CD4-positive, alpha-beta T cell (primary cell): ENCODE measurements around the gene ALS2CL. TPM values are rescaled to one million over a fixed set of nuclear protein-coding genes. Genes with fewer than 3 reads are reported as not detected.

Experiments used
- ATAC-seq: fragments of 200-7000 bp; cut with Tn5 transposase; one replicate; pipeline ENCODE4 v1.10.0; 2022; ENCODE audit warnings: mild to moderate bottlenecking; ENCODE audit not compliant: poor library complexity
- CTCF ChIA-PET: fragments of 350-600 bp; sonication (Branson Sonifier 250); formaldehyde crosslinking; loops from one replicate; lab custom pipeline; 2021; ENCODE audit warnings: antibody characterized with exemption, inconsistent platforms; lab: Charles Lee
- POLR2A ChIA-PET: fragments of 350-600 bp; sonication (Branson Sonifier 250); formaldehyde crosslinking; loops from one replicate; lab custom pipeline; 2021; ENCODE audit warnings: antibody characterized with exemption, inconsistent platforms; lab: Charles Lee
- DNase-seq, 14 experiments: peaks; one replicate each; pipeline ENCODE4 v3.0.0-alpha.2; 2013 to 2020; ENCODE audit warnings: mixed read lengths in 2 of 14
- H3K27ac ChIP-seq, 2 donors: one replicate each; pipeline versions ENCODE4 v1.5.1 to v1.7.0; 2013; ENCODE audit warnings: low read length in 2 of 2, low read depth in 1 of 2, mild to moderate bottlenecking in 1 of 2
- H3K27me3 ChIP-seq, 2 experiments: 1 replicate in 1 of 2; 2 replicates in 1 of 2; pipeline versions ENCODE4 v1.6.1 to v1.7.0; 2013; ENCODE audit warnings: low read length in 2 of 2, control low read depth in 1 of 2, mild to moderate bottlenecking in 1 of 2, moderate library complexity in 1 of 2; ENCODE audit not compliant: insufficient read depth in 2 of 2, control insufficient read depth in 1 of 2
- H3K36me3 ChIP-seq: one replicate; pipeline ENCODE4 v1.6.1; 2013; ENCODE audit warnings: low read length, control low read depth; ENCODE audit not compliant: insufficient read depth
- H3K4me1 ChIP-seq: one replicate; pipeline ENCODE4 v1.6.1; 2013; ENCODE audit warnings: low read length, control low read depth; ENCODE audit not compliant: insufficient read depth
- H3K4me3 ChIP-seq: one replicate; pipeline ENCODE4 v1.5.1; 2013; ENCODE audit warnings: mild to moderate bottlenecking, low read length, moderate library complexity
- H3K9me3 ChIP-seq, 2 experiments: 1 replicate in 1 of 2; 2 replicates in 1 of 2; pipeline versions ENCODE4 v1.6.1 to v1.7.0; 2013; ENCODE audit warnings: low read length in 2 of 2, mild to moderate bottlenecking in 2 of 2, control low read depth in 1 of 2, moderate library complexity in 1 of 2; ENCODE audit not compliant: control insufficient read depth in 1 of 2, insufficient read depth in 1 of 2
- H3K27ac Mint-ChIP-seq: one replicate; pipeline ENCODE4 v1.8.0; 2020; ENCODE audit warnings: mixed read lengths
- H3K27me3 Mint-ChIP-seq: one replicate; pipeline ENCODE4 v1.8.0; 2021; ENCODE audit warnings: mixed read lengths
- H3K36me3 Mint-ChIP-seq: one replicate; pipeline ENCODE4 v1.8.0; 2021; ENCODE audit warnings: low read depth, mixed read lengths
- H3K4me1 Mint-ChIP-seq: one replicate; pipeline ENCODE4 v1.8.0; 2021; ENCODE audit warnings: low read depth, mixed read lengths
- H3K4me3 Mint-ChIP-seq: one replicate; pipeline ENCODE4 v1.8.0; 2020; ENCODE audit warnings: mild to moderate bottlenecking, mixed read lengths
- H3K9me3 Mint-ChIP-seq: one replicate; pipeline ENCODE4 v1.8.0; 2020; ENCODE audit warnings: mixed read lengths
- CTCF ChIP-seq: fragments of 200-600 bp; IDR thresholded peaks from one replicate; pipeline ENCODE4 v1.8.0; 2022; ENCODE audit warnings: antibody characterized with exemption, mild to moderate bottlenecking
- intact Hi-C, 2 experiments: fragments of 100-400 bp; cut with DNase I in 1 of 2; cut with micrococcal nuclease in 1 of 2; formaldehyde crosslinking; loops; one replicate each; pipeline versions ENCODE4 v1.15.1 to v1.9.0; 2023 to 2025; cut with DNase I, micrococcal nuclease
- total RNA-seq, 174 experiments: library from RNA in 2 of 174; stranded (reverse) in 2 of 174; gene quantifications; one replicate each; pipeline ENCODE4 v1.2.3 and lab custom pipeline; 2021 to 2026

The ALS2CL gene
- total RNA-seq, 2 experiments from 2014 or later = 45.8 to 47.6 TPM

- Mint-ChIP-seq H3K27ac (no peak overlapping the region), H3K9me3 (no peaks in the 10 kb centered on the region), H3K4me1 (no peaks in the 10 kb centered on the region), H3K27me3 (no peaks in the 10 kb centered on the region), H3K4me3 (no peak overlapping the region), H3K36me3 (peaks cover 19% of the 10 kb centered on the region)
- intact Hi-C loops = no loop called here
- ChIA-PET CTCF (no interaction called here), POLR2A (no interaction called here)
- Histone ChIP-seq H3K9me3 (no peaks in the 10 kb centered on the region), H3K4me3 (no peak overlapping the region), H3K27me3 (no peaks in the 10 kb centered on the region), H3K36me3 (peaks cover 4% of the 10 kb centered on the region), H3K4me1 (no peaks in the 10 kb centered on the region), H3K27ac (no peak overlapping the region)
- no peak for TF ChIP-seq CTCF
- DNase-seq (peak in 1 of 14 experiments; percentile 19), ATAC-seq (no peak)
Observed at GRCh38 chr3:46668591-46668990, 24.9 kb downstream of the ALS2CL start.

- Histone ChIP-seq H3K4me3 (no peak overlapping the region), H3K36me3 (peaks cover under 1% of the 10 kb centered on the region), H3K9me3 (no peaks in the 10 kb centered on the region), H3K27ac (no peak overlapping the region), H3K27me3 (no peaks in the 10 kb centered on the region), H3K4me1 (no peaks in the 10 kb centered on the region)
- peak in 2 of 14 experiments; percentile 5 to 14 for DNase-seq
- CTCF ChIA-PET = no interaction called here
- POLR2A ChIA-PET = no interaction called here
- H3K27me3 Mint-ChIP-seq = no peaks in the 10 kb centered on the region
- no peak for ATAC-seq
- no peak for TF ChIP-seq CTCF
- H3K9me3 Mint-ChIP-seq = no peaks in the 10 kb centered on the region
- H3K27ac Mint-ChIP-seq = no peak overlapping the region
- intact Hi-C loops = no loop called here
- peaks cover 14% of the 10 kb centered on the region for H3K36me3 Mint-ChIP-seq
- no peak overlapping the region for H3K4me3 Mint-ChIP-seq
- H3K4me1 Mint-ChIP-seq = no peaks in the 10 kb centered on the region
Observed at GRCh38 chr3:46668116-46668515, 25.4 kb downstream of the ALS2CL start.

- Histone ChIP-seq H3K27me3 (no peaks in the 10 kb centered on the region), H3K4me3 (no peak overlapping the region), H3K27ac (no peak overlapping the region), H3K9me3 (no peaks in the 10 kb centered on the region), H3K4me1 (no peaks in the 10 kb centered on the region), H3K36me3 (no peaks in the 10 kb centered on the region)
- no peak overlapping the region for H3K27ac Mint-ChIP-seq
- ChIA-PET CTCF (no interaction called here), POLR2A (no interaction called here)
- peaks cover 14% of the 10 kb centered on the region for H3K36me3 Mint-ChIP-seq
- no peaks in the 10 kb centered on the region for H3K27me3 Mint-ChIP-seq
- no peak for TF ChIP-seq CTCF
- ATAC-seq (no peak), DNase-seq (peak in 2 of 14 experiments; percentile 3 to 22)
- intact Hi-C loops = no loop called here
- H3K4me1 Mint-ChIP-seq = no peaks in the 10 kb centered on the region
- H3K4me3 Mint-ChIP-seq = no peak overlapping the region
- no peaks in the 10 kb centered on the region for H3K9me3 Mint-ChIP-seq
Observed at GRCh38 chr3:46667657-46668056, 25.8 kb downstream of the ALS2CL start.
